Stimulated activated CD8-positive, alpha-beta memory T cell treated with anti-CD3 and anti-CD28 coated beads, Interleukin-12 subunit alpha, Interleukin-12 subunit beta, amount 100 ng/mL, for 24 hours (primary cell): Measurements from ENCODE around the gene RANBP1.

Experiments used
- DNase-seq: peaks from one replicate; pipeline ENCODE4 v3.0.0-alpha.2; 2020; ENCODE audit errors: extremely low read depth

Gene RANBP1

GRCh38 chr22:20107951-20108756 lies 7.8 kb upstream of the RANBP1 start:
- no peak for DNase-seq

GRCh38 chr22:20108757-20109230 lies 7.1 kb upstream of the RANBP1 start:
- no peak for DNase-seq

- DNase-seq, result no peak
Observed at GRCh38 chr22:20109411-20110358, 6.2 kb upstream of the RANBP1 start.

- no peak for DNase-seq
Observed at GRCh38 chr22:20110359-20110985, 5.4 kb upstream of the RANBP1 start.

- no peak for DNase-seq
Observed at GRCh38 chr22:20111045-20111688, 4.7 kb upstream of the RANBP1 start.

- no peak for DNase-seq
Observed at GRCh38 chr22:20111689-20112622, 3.9 kb upstream of the RANBP1 start.

- DNase-seq, result no peak
Observed at GRCh38 chr22:20112623-20113511, 3.0 kb upstream of the RANBP1 start.

GRCh38 chr22:20113551-20114310 lies 2.2 kb upstream of the RANBP1 start:
- DNase-seq, result no peak

- no peak for DNase-seq
Observed at GRCh38 chr22:20114506-20115475, 1.1 kb upstream of the RANBP1 start.

- no peak for DNase-seq
Observed at GRCh38 chr22:20116376-20116950, 559 bp downstream of the RANBP1 start.

- peak; percentile 91 for DNase-seq
Observed at GRCh38 chr22:20116951-20117632, 1.2 kb downstream of the RANBP1 start, which contains the start of gene TRMT2A. TRMT2A (minus strand) TSS chr22:20117226; CDS start chr22:20116906, 320 bp downstream.

GRCh38 chr22:20117633-20118299 lies 1.9 kb downstream of the RANBP1 start:
- peak; percentile 60 for DNase-seq

GRCh38 chr22:20118300-20119020 lies 2.6 kb downstream of the RANBP1 start:
- no peak for DNase-seq

- DNase-seq, result no peak
Observed at GRCh38 chr22:20121856-20122415, 6.0 kb downstream of the RANBP1 start.
